ENCODE data around the gene ZNF273.
"Not testable (repeated sequence)": the region's sequence is repeated elsewhere in the genome, so short reads cannot be mapped to it uniquely, and the experiment has no call there.

ZNF273 gene

GRCh38 chr7:64947252-64948000, 44.4 kb downstream of the ZNF273 start:
- no peak for FAIRE-seq

GRCh38 chr7:64948774-64949173, 45.7 kb downstream of the ZNF273 start:
- not testable (repeated sequence) for FAIRE-seq

GRCh38 chr7:64950673-64951072, 47.6 kb downstream of the ZNF273 start:
- not testable (repeated sequence) for FAIRE-seq

- peak; percentile 61 for FAIRE-seq
Measured at GRCh38 chr7:64951250-64951848, 48.3 kb downstream of the ZNF273 start.

- FAIRE-seq = no peak
Measured at GRCh38 chr7:64959072-64959747, 56.1 kb downstream of the ZNF273 start.

- FAIRE-seq = no peak
Measured at GRCh38 chr7:64965594-64965993, 62.5 kb downstream of the ZNF273 start.

DNA sequence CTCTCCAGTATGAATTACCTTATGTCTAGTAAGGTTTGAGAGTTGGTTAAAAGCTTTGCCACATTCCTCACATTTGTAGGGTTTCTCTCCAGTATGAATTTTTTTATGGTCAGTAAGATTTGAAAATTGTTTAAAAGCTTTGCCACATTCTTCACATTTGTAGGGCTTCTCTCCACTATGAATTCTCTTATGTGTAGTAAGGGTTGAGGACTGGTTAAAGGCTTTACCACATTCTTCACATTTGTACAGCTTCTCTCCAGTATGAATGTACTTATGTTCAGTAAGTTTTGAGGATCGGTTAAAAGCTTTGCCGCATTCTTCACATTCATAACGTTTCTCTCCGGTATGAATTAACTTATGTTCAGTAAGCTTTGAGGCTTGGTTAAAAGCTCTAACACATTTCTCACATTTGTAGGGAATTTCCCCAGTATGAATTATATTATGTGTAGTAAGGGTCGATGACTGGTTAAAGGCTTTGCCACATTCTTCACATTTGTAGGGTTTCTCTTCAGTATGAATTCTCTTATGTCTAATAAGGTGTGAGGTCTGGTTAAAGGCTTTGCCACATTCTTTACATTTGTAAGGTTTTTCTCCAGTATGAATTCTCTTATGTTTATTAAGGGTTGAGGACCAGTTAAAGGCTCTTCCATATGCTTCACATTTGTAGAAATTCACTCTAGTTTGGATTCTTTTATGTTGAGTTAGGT, 75.6 kb downstream of the ZNF273 start:
- no peak for FAIRE-seq

Measured in islet of Langerhans (tissue), 1 donor.